ENCODE data around the gene NHS. TPM values are rescaled to one million over a fixed set of nuclear protein-coding genes. Genes with fewer than 3 reads are reported as not detected.

Gene NHS
- total RNA-seq, 1 experiment from 2014 or later: 6.4 TPM

DNA sequence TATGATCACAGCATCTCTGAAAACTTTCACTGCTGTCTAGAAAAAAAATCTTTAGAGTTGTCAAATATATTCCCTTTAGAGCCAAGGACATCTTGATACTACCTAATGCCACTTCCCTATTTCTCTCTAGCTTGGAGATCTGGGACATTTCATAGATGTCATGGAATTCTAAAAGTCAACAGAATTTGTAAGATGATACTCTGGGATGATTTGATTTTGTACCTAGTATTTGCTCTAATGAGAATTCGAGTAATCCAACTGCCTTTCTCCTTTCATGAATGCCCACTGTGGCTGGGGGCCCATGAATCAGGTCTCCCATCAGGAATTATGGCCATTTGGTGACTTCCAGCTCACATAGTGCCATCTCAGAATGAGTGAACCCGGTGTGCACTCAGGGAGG, 73.2 kb downstream of the NHS start:
- DNase-seq (ENCODE audit: low spot score): no peak

DNA sequence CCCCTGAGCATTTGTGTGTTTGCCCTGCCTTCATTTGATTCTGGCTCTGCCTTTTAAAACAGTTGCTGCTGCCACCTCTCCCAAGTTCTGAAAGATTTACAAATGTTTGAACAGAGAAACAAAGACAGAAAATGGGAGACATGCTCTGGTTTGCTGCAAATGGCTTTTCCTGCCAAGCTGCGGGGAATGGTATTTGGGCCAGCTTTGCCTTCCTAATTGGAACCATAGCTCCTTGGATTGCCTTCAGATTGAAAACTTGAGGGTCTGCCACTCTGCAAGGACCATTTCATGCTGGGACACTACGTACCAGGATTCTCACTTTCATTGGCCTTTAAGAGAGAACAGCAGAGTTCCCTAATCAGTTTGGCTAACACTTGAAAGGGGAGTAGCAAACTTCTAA, 74.9 kb downstream of the NHS start:
- no peak for DNase-seq (ENCODE audit: low spot score)

GRCh38 chrX:17453788-17454187, 78.8 kb downstream of the NHS start:
- DNase-seq (ENCODE audit: low spot score): no peak

DNA sequence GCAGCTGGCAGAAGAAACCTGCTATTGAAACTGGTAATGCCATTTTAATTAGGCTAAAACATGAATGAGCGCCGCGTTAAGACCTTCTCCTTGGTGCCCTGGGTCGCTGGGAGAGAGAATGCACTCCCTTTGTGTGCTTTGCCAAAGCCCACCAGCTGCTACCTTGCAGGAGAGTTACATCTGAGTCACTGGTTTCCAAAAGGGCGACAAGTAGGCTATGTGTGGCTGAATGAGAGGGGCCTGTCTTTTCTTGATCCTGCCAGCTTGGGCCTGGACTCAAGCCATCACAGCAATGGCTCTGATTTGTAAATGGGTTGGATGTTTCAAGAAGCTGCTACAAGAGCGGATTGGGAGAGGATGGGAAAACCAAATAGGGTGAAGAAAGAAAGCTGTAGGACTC, 81.5 kb downstream of the NHS start:
- DNase-seq (ENCODE audit: low spot score): no peak

DNA sequence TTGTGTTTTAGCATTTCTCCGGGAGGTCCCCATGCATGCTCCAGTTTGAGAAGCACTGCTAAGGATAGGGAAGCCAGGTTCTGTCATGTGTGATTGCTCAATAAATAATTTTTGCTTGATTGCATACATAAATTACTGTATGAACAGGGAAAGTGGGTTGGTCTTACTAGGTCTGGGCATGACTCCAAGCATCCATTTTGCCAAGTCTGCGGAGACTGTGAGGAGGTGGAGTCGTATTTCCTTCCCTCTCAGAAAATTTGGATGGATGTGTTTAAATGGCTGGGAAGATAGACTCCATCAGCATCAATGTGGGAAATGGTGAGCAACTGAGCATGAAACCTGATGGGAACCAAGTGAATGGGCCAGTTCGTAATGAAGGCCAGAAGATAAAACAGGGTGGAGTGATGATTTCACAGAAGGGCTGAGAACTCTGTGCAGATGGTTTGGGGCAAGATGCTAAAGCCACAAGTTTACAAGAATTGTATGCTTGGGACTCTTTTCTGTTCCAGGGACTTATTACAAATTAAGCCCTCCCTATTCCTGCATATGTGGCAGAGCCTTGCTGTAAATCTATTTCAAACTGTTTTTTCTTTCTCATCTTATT, 84.1 kb downstream of the NHS start:
- peak; percentile 62 for DNase-seq (ENCODE audit: low spot score)

- DNase-seq (ENCODE audit: low spot score): peak; percentile 42
Observed at GRCh38 chrX:17459661-17460060, 84.7 kb downstream of the NHS start.

DNA sequence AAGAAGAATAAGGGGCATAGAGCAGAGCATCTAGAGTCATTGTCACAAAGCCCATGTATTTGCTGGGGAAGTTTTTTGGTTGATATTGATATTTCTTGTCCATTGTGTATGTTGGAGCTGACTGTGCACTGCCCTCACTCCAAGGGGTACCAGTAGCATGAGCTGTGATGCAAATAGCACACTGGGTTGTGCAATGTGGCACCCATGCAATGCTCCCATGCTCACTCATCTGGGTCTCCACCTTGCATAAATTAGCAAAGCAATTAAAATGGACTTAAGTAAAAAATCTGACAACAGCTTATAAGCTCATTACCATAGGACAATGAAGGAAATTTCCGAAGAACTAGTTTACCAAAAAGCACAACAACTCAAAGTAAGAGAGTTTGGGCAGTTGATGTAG, 87.9 kb downstream of the NHS start:
- no peak for DNase-seq (ENCODE audit: low spot score)

DNA sequence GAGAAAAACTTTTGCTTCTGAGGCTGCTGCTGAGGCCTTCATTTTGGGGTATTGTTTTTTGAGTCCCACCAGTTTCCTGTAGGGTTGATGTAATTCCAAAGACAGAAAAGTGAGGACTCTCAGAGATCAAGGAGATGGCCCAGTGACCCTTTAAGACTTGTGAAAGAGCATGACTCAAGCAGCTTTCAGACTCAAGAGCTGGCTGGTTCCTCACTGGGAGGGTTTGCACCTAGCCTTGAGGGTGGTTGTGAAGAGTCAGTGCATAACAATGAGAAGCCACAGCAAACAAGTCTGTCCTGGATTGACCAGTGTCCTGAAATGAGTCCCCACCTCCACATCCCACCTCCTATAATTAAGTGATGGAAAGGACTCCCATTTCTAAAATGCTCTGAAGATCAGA, 89.2 kb downstream of the NHS start:
- DNase-seq (ENCODE audit: low spot score): no peak

GRCh38 chrX:17465201-17465600, 90.2 kb downstream of the NHS start:
- DNase-seq (ENCODE audit: low spot score): no peak

GRCh38 chrX:17465802-17466201, 90.8 kb downstream of the NHS start:
- no peak for DNase-seq (ENCODE audit: low spot score)

GRCh38 chrX:17470136-17470535, 95.1 kb downstream of the NHS start:
- peak; percentile 82 for DNase-seq (ENCODE audit: low spot score)

- DNase-seq (ENCODE audit: low spot score): no peak
Observed at GRCh38 chrX:17471121-17471520, 96.1 kb downstream of the NHS start.

DNA sequence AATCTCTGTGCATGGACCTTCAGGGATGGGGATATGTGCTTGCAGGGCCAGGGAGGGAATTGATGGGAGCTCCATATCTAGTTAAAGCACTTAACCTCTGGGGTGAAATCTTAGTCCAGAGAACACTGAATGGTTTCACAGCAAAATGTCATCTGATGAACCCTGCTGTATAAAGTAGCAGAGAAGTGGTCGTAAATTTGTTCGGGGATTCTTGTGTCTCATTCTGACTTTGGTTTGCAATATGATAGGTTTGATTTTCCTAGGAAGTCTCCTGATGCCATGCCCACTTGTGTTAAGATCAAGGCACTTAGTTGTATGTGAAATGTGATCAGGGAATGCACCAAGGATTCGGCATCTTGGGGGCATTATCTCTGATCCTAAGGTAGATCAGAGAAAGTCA, 96.9 kb downstream of the NHS start:
- no peak for DNase-seq (ENCODE audit: low spot score)

- DNase-seq (ENCODE audit: low spot score): no peak
Observed at GRCh38 chrX:17472424-17472823, 97.4 kb downstream of the NHS start.

GRCh38 chrX:17473021-17473420, 98.0 kb downstream of the NHS start:
- no peak for DNase-seq (ENCODE audit: low spot score)

GRCh38 chrX:17474892-17475291, 99.9 kb downstream of the NHS start:
- no peak for DNase-seq (ENCODE audit: low spot score)

DNA sequence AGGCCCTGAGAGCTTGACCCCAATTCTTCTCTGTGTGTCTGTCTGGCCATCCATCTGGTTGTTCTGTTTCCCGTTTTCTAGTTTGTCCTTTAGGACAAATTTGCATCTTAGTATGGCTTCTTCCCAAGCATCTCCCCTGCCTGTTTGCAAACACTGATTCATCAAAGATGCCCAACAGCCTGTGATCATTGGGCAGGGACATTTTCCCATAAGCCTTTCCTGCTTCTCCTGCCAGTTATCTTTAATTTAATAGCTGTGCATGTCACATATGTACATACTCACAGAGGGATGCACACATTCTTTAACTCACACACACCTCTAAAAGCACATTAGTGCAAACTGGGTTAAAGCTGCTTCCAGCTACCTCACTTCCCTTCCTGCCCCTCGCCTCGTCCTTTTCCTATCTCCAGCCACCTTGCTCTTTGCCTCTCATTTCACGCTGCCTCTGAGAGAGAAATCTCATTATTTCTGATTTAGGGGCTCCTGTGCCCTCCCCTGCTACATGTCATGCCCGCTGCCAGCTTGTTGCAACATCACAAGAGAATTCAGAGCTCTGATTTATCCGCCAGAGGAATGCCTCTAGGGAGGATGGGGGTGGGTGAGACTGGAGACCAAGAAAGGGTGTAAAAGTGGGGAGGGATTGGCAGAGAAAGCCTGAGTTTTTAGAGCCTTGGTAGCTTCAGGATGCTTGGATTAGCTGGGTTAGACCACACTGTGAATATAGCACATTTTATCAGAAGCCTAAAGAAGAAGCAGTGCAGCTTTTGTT, 100.6 kb downstream of the NHS start:
- DNase-seq (ENCODE audit: low spot score): peak; percentile 59

GRCh38 chrX:17476411-17476810, 101.4 kb downstream of the NHS start:
- no peak for DNase-seq (ENCODE audit: low spot score)

DNA sequence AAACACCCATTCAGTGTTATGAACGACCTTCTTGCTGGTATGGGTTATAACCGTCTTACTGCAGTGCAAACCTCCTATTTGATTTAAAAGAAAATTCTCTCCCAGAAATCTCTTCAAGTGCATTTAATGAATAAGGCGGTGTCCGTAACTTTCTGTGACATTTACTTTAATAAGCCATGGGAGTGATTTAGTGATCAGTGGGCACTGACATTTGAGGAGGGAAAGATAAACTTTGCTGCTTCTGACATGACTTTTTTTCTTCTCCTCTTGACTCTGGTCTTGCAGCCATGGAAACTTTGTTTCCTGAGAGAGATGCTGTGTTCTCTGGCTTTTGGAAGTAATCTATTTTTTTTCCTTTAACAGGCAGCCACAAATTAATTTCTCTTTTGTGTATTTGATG, 106.1 kb downstream of the NHS start:
- DNase-seq (ENCODE audit: low spot score): no peak

DNA sequence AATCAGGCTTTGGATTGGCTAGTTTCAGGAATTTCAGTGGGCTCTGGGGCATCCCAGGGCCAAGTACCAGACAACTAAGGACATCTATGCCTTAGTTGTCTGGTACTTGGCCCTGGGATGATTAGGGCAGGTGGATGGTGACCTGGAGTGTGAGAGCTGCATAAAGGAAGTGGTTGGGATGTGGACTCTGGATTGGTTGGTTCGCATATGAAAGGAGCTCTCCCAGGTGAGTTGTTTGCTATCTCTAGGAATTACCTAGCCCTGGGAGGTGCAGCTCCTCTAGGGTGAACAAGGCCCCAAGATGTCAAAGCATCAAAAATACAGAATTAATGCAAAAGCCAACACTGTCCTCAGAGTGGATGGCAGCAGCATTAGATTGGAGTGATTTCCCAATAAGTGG, 109.6 kb downstream of the NHS start:
- no peak for DNase-seq (ENCODE audit: low spot score)

DNA sequence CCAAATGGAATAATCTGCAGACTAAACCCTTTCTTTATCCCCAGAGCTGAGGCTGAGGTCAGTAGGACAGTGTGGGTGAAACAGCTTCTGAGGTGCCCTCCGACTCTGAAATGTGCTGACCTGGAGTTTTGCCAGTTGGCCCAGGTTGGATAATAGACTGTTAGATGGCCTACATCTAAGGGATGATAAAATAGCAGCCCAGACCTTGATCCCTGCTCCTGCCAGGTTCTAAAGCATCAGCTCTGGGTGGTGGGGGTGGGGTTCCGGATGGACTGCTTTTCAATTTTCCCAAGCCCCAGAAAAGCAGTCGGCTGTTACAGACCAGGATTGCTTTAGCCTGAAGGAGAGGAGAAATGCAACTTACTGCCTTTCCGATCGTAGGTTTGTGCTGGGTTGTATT, 110.4 kb downstream of the NHS start:
- DNase-seq (ENCODE audit: low spot score): no peak

- DNase-seq (ENCODE audit: low spot score): no peak
Observed at GRCh38 chrX:17488036-17488435, 113.0 kb downstream of the NHS start.

GRCh38 chrX:17494216-17494615, 119.2 kb downstream of the NHS start:
- no peak for DNase-seq (ENCODE audit: low spot score)

DNA sequence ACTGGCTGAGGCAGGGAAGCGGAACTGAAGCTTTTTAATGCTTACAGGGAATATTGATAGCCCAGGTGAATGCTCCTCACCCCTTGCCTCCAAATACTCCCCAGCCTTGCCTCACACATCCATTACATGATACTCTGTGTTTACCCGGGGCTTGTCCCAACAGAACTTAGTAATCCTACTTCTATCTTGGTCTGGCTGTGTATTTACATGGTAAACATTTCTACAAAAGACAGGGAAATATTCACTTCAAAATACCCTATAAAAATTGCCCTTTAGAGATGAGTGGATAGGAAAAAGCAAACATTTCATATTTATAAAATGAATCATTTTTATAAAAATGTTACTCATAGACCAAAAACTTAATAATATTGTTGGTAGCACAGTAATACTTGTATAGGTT, 120.1 kb downstream of the NHS start:
- no peak for DNase-seq (ENCODE audit: low spot score)
